Mesenteric fat pad (tissue), 1 donor: Measurements from ENCODE around the gene AAK1. TPM values are rescaled to one million over a fixed set of nuclear protein-coding genes. Genes with fewer than 3 reads are reported as not detected.

ENCODE experiments used
- total RNA-seq: library from RNA; stranded (reverse); fragmentation: NEBNext Ultra II Directional; extraction: Animal tissue kit (Norgen Biotek cat#: 25700); gene quantifications from one replicate; pipeline ENCODE4 v1.2.1, GENCODE V29; 2021
- donor health status: DM: yes; HTN: yes; CAD: no.

Gene AAK1
- total RNA-seq, 1 donor from 2014 or later, result 73.6 TPM

Other genes starting within 250 kb of the AAK1 start
- 94.2 TPM for gene NFU1, start 206.3 kb downstream of the AAK1 start, total RNA-seq
- gene ANXA4, start 98.4 kb upstream of the AAK1 start, total RNA-seq, result 58.3 TPM
- gene GMCL1, start 185.9 kb upstream of the AAK1 start, total RNA-seq, result 26.5 TPM